ENCODE measurements around the gene GRID1.

The GRID1 gene

DNA sequence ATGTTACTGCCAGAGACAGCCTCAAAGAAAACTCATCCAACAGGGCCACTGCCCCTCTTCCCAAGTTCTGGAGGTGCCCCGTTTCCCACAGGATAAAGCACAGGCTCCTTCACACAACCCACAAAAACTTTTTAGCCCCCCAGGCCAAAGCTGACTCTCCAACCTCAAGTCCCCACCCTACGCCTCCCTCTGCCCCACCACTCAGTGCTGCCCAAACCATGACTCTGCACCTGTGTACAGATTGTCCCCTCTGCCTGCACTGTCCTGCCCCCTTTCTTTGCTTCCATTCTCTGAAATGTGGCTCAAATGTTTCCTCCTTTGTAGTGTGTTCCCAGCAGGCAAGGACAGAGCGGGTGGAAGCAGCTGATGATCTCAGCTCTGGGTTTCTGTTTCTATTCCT lies 284.0 kb downstream of the GRID1 start:
- no peak overlapping the region for H2AFZ ChIP-seq (ENCODE audit: low read depth, low read length)
- H3K4ac ChIP-seq (ENCODE audit: low read depth in 1 of 2, low read length in 2 of 2), result no peak overlapping the region
- H2BK12ac ChIP-seq (ENCODE audit: low read length in 2 of 2), result no peak overlapping the region
- H3K27ac ChIP-seq (ENCODE audit: low read length, poor library complexity, severe bottlenecking), result no peak overlapping the region
- H3K4me2 ChIP-seq (ENCODE audit: low read length, poor library complexity, severe bottlenecking), result no peak overlapping the region
- H3K9me3 ChIP-seq (ENCODE audit: control insufficient read depth, low read length), result no peaks in the 10 kb centered on the region
- H3K4me3 ChIP-seq (ENCODE audit: insufficient read depth in 1 of 2, low read depth in 1 of 2, low read length in 2 of 2), result no peak overlapping the region
- no peak overlapping the region for H4K8ac ChIP-seq (ENCODE audit: low read length)
- no peaks in the 10 kb centered on the region for H3K27me3 ChIP-seq (ENCODE audit: control insufficient read depth in 1 of 2, insufficient read depth in 1 of 2, low read length in 2 of 2)
- no peak overlapping the region for H2BK120ac ChIP-seq (ENCODE audit: low read depth, low read length)
- no peak overlapping the region for H2BK15ac ChIP-seq (ENCODE audit: low read depth, poor library complexity, severe bottlenecking)
- H3K18ac ChIP-seq (ENCODE audit: low read depth in 1 of 2, low read length in 2 of 2), result no peak overlapping the region
- H3K36me3 ChIP-seq (ENCODE audit: control insufficient read depth in 1 of 2, insufficient read depth in 2 of 2, low read depth in 1 of 2, low read length in 2 of 2), result no peaks in the 10 kb centered on the region
- no peak overlapping the region for H3K14ac ChIP-seq (ENCODE audit: low read length in 2 of 2)
- no peak overlapping the region for H3K23ac ChIP-seq (ENCODE audit: low read length in 2 of 2)
- no peak overlapping the region for H3K9ac ChIP-seq (ENCODE audit: low read length)
- no peak overlapping the region for H2BK5ac ChIP-seq (ENCODE audit: low read depth, low read length, poor library complexity, severe bottlenecking)
- H3K79me1 ChIP-seq (replicated peaks; ENCODE audit: low read length, poor library complexity, severe bottlenecking), result no peaks in the 10 kb centered on the region
- no peak overlapping the region for H2AK5ac ChIP-seq (ENCODE audit: low read length, severe bottlenecking)
- no peaks in the 10 kb centered on the region for H3K4me1 ChIP-seq (ENCODE audit: control insufficient read depth, insufficient read depth, low read depth, low read length)
- no peak overlapping the region for H4K91ac ChIP-seq (ENCODE audit: low read length)
- WGBS, result 68% methylated on average over 3 of the region's 3 CpGs
- DNase-seq, result no peak

DNA sequence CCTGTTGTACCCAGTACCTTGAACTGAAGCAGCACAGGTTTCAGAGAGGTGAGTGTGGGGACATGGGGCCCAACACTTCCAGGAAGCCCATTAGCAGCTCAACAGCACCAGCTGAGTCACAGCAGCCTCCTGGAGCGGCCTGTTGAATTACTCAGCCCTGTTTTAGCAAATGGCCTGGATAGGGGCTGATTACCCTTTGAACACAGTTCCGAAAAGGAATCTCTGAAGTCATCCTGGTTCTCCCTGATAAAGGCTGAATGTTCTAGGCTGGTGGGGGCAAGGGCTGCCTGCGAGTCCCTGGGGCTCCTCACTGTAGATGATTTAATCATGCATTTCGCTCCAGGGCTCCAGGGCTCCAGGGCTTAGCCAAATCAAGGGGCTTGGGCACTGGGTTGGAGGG lies 287.5 kb downstream of the GRID1 start:
- Histone ChIP-seq H4K8ac (ENCODE audit: low read length) (no peak overlapping the region), H3K23ac (ENCODE audit: low read length in 2 of 2) (no peak overlapping the region), H2BK120ac (ENCODE audit: low read depth, low read length) (no peak overlapping the region), H2BK15ac (ENCODE audit: low read depth, poor library complexity, severe bottlenecking) (no peak overlapping the region), H2AK5ac (ENCODE audit: low read length, severe bottlenecking) (no peak overlapping the region), H3K4me1 (ENCODE audit: control insufficient read depth, insufficient read depth, low read depth, low read length) (no peaks in the 10 kb centered on the region), H3K9me3 (ENCODE audit: control insufficient read depth, low read length) (no peaks in the 10 kb centered on the region), H4K91ac (ENCODE audit: low read length) (no peak overlapping the region), H3K36me3 (ENCODE audit: control insufficient read depth in 1 of 2, insufficient read depth in 2 of 2, low read depth in 1 of 2, low read length in 2 of 2) (no peaks in the 10 kb centered on the region), H3K18ac (ENCODE audit: low read depth in 1 of 2, low read length in 2 of 2) (no peak overlapping the region), H3K4me3 (ENCODE audit: insufficient read depth in 1 of 2, low read depth in 1 of 2, low read length in 2 of 2) (no peak overlapping the region), H3K79me1 (replicated peaks; ENCODE audit: low read length, poor library complexity, severe bottlenecking) (no peaks in the 10 kb centered on the region), H2BK12ac (ENCODE audit: low read length in 2 of 2) (no peak overlapping the region), H3K4ac (ENCODE audit: low read depth in 1 of 2, low read length in 2 of 2) (no peak overlapping the region), H3K4me2 (ENCODE audit: low read length, poor library complexity, severe bottlenecking) (no peak overlapping the region), H2AFZ (ENCODE audit: low read depth, low read length) (no peak overlapping the region), H3K27me3 (ENCODE audit: control insufficient read depth in 1 of 2, insufficient read depth in 1 of 2, low read length in 2 of 2) (no peaks in the 10 kb centered on the region), H3K27ac (ENCODE audit: low read length, poor library complexity, severe bottlenecking) (no peak overlapping the region), H2BK5ac (ENCODE audit: low read depth, low read length, poor library complexity, severe bottlenecking) (no peak overlapping the region), H3K9ac (ENCODE audit: low read length) (no peak overlapping the region), H3K14ac (ENCODE audit: low read length in 2 of 2) (no peak overlapping the region)
- WGBS, result 22% methylated on average over 4 of the region's 4 CpGs
- DNase-seq, result no peak

DNA sequence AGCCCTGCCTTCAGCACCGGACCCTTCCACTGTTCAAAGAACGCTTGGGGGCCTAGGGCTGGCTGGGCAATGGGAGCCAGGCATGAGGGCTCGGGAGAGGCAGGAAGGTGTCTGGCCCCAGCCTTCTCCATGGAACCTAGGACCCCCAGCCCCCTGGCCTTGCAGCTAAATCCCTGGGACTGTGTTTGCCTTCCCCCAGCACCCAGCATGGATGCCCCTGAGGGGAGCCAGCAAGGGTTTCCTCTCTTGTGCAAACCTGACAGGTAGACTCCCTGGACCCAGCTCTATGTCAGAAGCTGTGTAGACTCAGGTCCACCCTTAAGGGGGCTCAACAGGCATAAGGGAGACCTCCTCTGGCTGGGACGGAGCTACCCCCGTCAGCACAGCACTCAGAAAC lies 288.0 kb downstream of the GRID1 start:
- Histone ChIP-seq H3K27ac (ENCODE audit: low read length, poor library complexity, severe bottlenecking) (no peak overlapping the region), H3K4me3 (ENCODE audit: insufficient read depth in 1 of 2, low read depth in 1 of 2, low read length in 2 of 2) (no peak overlapping the region), H2BK15ac (ENCODE audit: low read depth, poor library complexity, severe bottlenecking) (no peak overlapping the region), H3K23ac (ENCODE audit: low read length in 2 of 2) (no peak overlapping the region), H3K9ac (ENCODE audit: low read length) (no peak overlapping the region), H3K18ac (ENCODE audit: low read depth in 1 of 2, low read length in 2 of 2) (no peak overlapping the region), H2BK5ac (ENCODE audit: low read depth, low read length, poor library complexity, severe bottlenecking) (no peak overlapping the region), H3K36me3 (ENCODE audit: control insufficient read depth in 1 of 2, insufficient read depth in 2 of 2, low read depth in 1 of 2, low read length in 2 of 2) (no peaks in the 10 kb centered on the region), H2BK12ac (ENCODE audit: low read length in 2 of 2) (no peak overlapping the region), H3K4ac (ENCODE audit: low read depth in 1 of 2, low read length in 2 of 2) (no peak overlapping the region), H3K9me3 (ENCODE audit: control insufficient read depth, low read length) (no peaks in the 10 kb centered on the region), H3K27me3 (ENCODE audit: control insufficient read depth in 1 of 2, insufficient read depth in 1 of 2, low read length in 2 of 2) (no peaks in the 10 kb centered on the region), H3K4me2 (ENCODE audit: low read length, poor library complexity, severe bottlenecking) (no peak overlapping the region), H4K91ac (ENCODE audit: low read length) (no peak overlapping the region), H2AFZ (ENCODE audit: low read depth, low read length) (no peak overlapping the region), H3K4me1 (ENCODE audit: control insufficient read depth, insufficient read depth, low read depth, low read length) (no peaks in the 10 kb centered on the region), H2BK120ac (ENCODE audit: low read depth, low read length) (no peak overlapping the region), H4K8ac (ENCODE audit: low read length) (no peak overlapping the region), H3K14ac (ENCODE audit: low read length in 2 of 2) (no peak overlapping the region), H2AK5ac (ENCODE audit: low read length, severe bottlenecking) (no peak overlapping the region), H3K79me1 (replicated peaks; ENCODE audit: low read length, poor library complexity, severe bottlenecking) (no peaks in the 10 kb centered on the region)
- DNase-seq, result no peak
- 70% methylated on average over 5 of the region's 5 CpGs for WGBS

DNA sequence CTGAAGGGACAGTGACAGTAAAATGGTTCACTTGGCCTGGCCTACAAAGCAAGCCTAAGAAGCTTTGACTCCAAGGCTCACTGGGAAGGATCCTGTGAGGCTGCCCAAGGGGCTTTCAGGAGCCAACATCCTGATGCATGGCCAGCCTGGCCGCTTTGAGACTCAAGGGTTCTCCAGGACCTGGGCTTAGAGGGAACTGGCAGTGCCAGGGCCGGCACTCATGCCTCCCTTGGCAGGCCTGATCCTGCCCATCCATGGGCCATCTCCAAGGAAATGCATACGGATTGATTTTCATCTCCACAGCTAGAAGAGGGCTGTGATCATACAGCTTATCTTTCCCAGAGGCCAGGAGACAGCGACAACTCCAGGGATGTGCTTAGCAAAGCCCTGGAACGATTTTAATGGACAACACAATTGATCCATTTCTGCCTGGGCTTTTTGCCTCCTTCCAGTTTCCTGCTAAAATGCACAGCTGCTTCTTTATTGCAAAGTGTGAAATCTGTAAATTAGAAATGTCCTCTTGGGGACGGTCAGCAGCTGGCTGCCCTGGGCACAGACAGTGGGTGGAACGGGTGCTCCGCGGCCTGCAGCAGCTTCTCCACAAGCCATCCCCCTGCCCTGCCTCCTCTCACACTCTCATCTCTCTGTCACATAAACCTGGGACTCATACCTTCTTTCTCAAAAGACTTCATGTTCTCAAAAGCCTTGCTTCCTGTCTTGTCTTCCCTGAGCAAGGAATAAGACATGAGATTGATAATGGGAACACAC lies 288.5 kb downstream of the GRID1 start:
- Histone ChIP-seq H2BK12ac (ENCODE audit: low read length in 2 of 2) (no peak overlapping the region), H3K27me3 (ENCODE audit: control insufficient read depth in 1 of 2, insufficient read depth in 1 of 2, low read length in 2 of 2) (no peaks in the 10 kb centered on the region), H2AFZ (ENCODE audit: low read depth, low read length) (no peak overlapping the region), H2BK5ac (ENCODE audit: low read depth, low read length, poor library complexity, severe bottlenecking) (no peak overlapping the region), H3K4me3 (ENCODE audit: insufficient read depth in 1 of 2, low read depth in 1 of 2, low read length in 2 of 2) (no peak overlapping the region), H3K27ac (ENCODE audit: low read length, poor library complexity, severe bottlenecking) (no peak overlapping the region), H2AK5ac (ENCODE audit: low read length, severe bottlenecking) (no peak overlapping the region), H3K79me1 (replicated peaks; ENCODE audit: low read length, poor library complexity, severe bottlenecking) (no peaks in the 10 kb centered on the region), H3K9me3 (ENCODE audit: control insufficient read depth, low read length) (no peaks in the 10 kb centered on the region), H4K8ac (ENCODE audit: low read length) (no peak overlapping the region), H2BK15ac (ENCODE audit: low read depth, poor library complexity, severe bottlenecking) (no peak overlapping the region), H3K36me3 (ENCODE audit: control insufficient read depth in 1 of 2, insufficient read depth in 2 of 2, low read depth in 1 of 2, low read length in 2 of 2) (no peaks in the 10 kb centered on the region), H3K9ac (ENCODE audit: low read length) (no peak overlapping the region), H3K4ac (ENCODE audit: low read depth in 1 of 2, low read length in 2 of 2) (no peak overlapping the region), H3K23ac (ENCODE audit: low read length in 2 of 2) (no peak overlapping the region), H3K4me1 (ENCODE audit: control insufficient read depth, insufficient read depth, low read depth, low read length) (no peaks in the 10 kb centered on the region), H3K4me2 (ENCODE audit: low read length, poor library complexity, severe bottlenecking) (no peak overlapping the region), H2BK120ac (ENCODE audit: low read depth, low read length) (no peak overlapping the region), H3K14ac (ENCODE audit: low read length in 2 of 2) (no peak overlapping the region), H4K91ac (ENCODE audit: low read length) (no peak overlapping the region), H3K18ac (ENCODE audit: low read depth in 1 of 2, low read length in 2 of 2) (no peak overlapping the region)
- no peak for DNase-seq
- WGBS, result 84% methylated on average over 9 of the region's 9 CpGs

Measured in mesenchymal stem cell (in vitro differentiated cells and primary cell).